ENCODE results near the gene PDCD2L.

- peak; percentile 59 to 76 (median 60) for TF ChIP-seq CTCF (optimal IDR thresholded peaks at IDR 0.05 in 1 of 3, IDR thresholded peaks at IDR 0.05 in 1 of 3, conservative IDR thresholded peaks at IDR 0.05 in 1 of 3; ENCODE audit: extremely low read depth in 1 of 3, insufficient read depth in 2 of 3, low read length in 3 of 3)
- TF ChIP-seq EZH2 (IDR thresholded peaks at IDR 0.05; ENCODE audit: low read length): no peak
These were observed 26.8 kb downstream of the PDCD2L start for GRCh38 chr19:34430738-34431625.
